ENCODE results near the gene RPS6KA5. TPM values are rescaled to one million over a fixed set of nuclear protein-coding genes. Genes with fewer than 3 reads are reported as not detected.
"Not testable (repeated sequence)": the region's sequence is repeated elsewhere in the genome, so short reads cannot be mapped to it uniquely, and the experiment has no call there.

The RPS6KA5 gene
- total and polyA plus RNA-seq, 8 donors: 4.2 to 10.8 (median 9.2) TPM

GRCh38 chr14:91038439-91038838, 22.0 kb downstream of the RPS6KA5 start:
- no peak for DNase-seq

GRCh38 chr14:91036741-91037469, 23.5 kb downstream of the RPS6KA5 start:
- Histone ChIP-seq H3K36me3 (no peaks in the 10 kb centered on the region), H3K4me1 (no peaks in the 10 kb centered on the region), H3K9me3 (no peaks in the 10 kb centered on the region), H3K27ac (no peak overlapping the region), H3K4me3 (no peak overlapping the region), H3K27me3 (no peaks in the 10 kb centered on the region)
- ATAC-seq (no peak), DNase-seq (no peak)
- TF ChIP-seq CTCF (IDR thresholded peaks at IDR 0.05): no peak
- intact Hi-C loops (cut with DNase I): no loop called here

More at GRCh38 chr14:91038439-91038838, 22.0 kb downstream of the RPS6KA5 start:
- H3K9me3 ChIP-seq: no peaks in the 10 kb centered on the region
- intact Hi-C loops (cut with DNase I): no loop called here
- no peak for TF ChIP-seq CTCF (IDR thresholded peaks at IDR 0.05)
- no peak overlapping the region for H3K4me3 ChIP-seq
- peak; percentile 35 for ATAC-seq
- no peak overlapping the region for H3K27ac ChIP-seq
- no peaks in the 10 kb centered on the region for H3K4me1 ChIP-seq
- H3K36me3 ChIP-seq: no peaks in the 10 kb centered on the region
- H3K27me3 ChIP-seq: no peaks in the 10 kb centered on the region

GRCh38 chr14:91035855-91036254, 24.6 kb downstream of the RPS6KA5 start:
- no peak overlapping the region for H3K4me3 ChIP-seq
- no peak for TF ChIP-seq CTCF (IDR thresholded peaks at IDR 0.05)
- ATAC-seq: no peak
- H3K4me1 ChIP-seq: no peaks in the 10 kb centered on the region
- DNase-seq: no peak
- intact Hi-C loops (cut with DNase I): no loop called here
- no peaks in the 10 kb centered on the region for H3K36me3 ChIP-seq
- H3K27ac ChIP-seq: no peak overlapping the region
- no peaks in the 10 kb centered on the region for H3K9me3 ChIP-seq
- H3K27me3 ChIP-seq: no peaks in the 10 kb centered on the region

GRCh38 chr14:91034379-91034778, 26.1 kb downstream of the RPS6KA5 start:
- ATAC-seq; H3K27me3 ChIP-seq; H3K27ac ChIP-seq; H3K4me3 ChIP-seq; intact Hi-C loops (cut with DNase I); DNase-seq; H3K36me3 ChIP-seq; H3K9me3 ChIP-seq; H3K4me1 ChIP-seq: not testable (repeated sequence)

- ATAC-seq: no peak
- Histone ChIP-seq H3K27me3 (no peaks in the 10 kb centered on the region), H3K4me1 (peaks cover 0 to 8% of the 10 kb centered on the region in 2 donors), H3K27ac (no peak overlapping the region), H3K4me3 (no peak overlapping the region), H3K9me3 (no peaks in the 10 kb centered on the region), H3K36me3 (no peaks in the 10 kb centered on the region)
- TF ChIP-seq CTCF (IDR thresholded peaks at IDR 0.05): no peak
- intact Hi-C loops (cut with DNase I): no loop called here
- no peak for DNase-seq
These were observed 28.2 kb downstream of the RPS6KA5 start for GRCh38 chr14:91032248-91032647.

- no peaks in the 10 kb centered on the region for H3K9me3 ChIP-seq
- intact Hi-C loops (cut with DNase I): no loop called here
- no peak for TF ChIP-seq CTCF (IDR thresholded peaks at IDR 0.05)
- ATAC-seq (no peak), DNase-seq (no peak)
- no peak overlapping the region for H3K4me3 ChIP-seq
- no peaks in the 10 kb centered on the region for H3K36me3 ChIP-seq
- no peaks in the 10 kb centered on the region for H3K27me3 ChIP-seq
- peaks cover 0 to 8% of the 10 kb centered on the region in 2 donors for H3K4me1 ChIP-seq
- no peak overlapping the region for H3K27ac ChIP-seq
These were observed 28.8 kb downstream of the RPS6KA5 start for GRCh38 chr14:91031666-91032065.
